ENCODE results near the gene GRIN3A. TPM values are rescaled to one million over a fixed set of nuclear protein-coding genes. Genes with fewer than 3 reads are reported as not detected.
A peak's percentile ranks its signal among the peaks of the same experiment; 100 is the strongest.

GRIN3A gene
- total RNA-seq, result under 1 TPM; 0.12 to 0.45 TPM

DNA sequence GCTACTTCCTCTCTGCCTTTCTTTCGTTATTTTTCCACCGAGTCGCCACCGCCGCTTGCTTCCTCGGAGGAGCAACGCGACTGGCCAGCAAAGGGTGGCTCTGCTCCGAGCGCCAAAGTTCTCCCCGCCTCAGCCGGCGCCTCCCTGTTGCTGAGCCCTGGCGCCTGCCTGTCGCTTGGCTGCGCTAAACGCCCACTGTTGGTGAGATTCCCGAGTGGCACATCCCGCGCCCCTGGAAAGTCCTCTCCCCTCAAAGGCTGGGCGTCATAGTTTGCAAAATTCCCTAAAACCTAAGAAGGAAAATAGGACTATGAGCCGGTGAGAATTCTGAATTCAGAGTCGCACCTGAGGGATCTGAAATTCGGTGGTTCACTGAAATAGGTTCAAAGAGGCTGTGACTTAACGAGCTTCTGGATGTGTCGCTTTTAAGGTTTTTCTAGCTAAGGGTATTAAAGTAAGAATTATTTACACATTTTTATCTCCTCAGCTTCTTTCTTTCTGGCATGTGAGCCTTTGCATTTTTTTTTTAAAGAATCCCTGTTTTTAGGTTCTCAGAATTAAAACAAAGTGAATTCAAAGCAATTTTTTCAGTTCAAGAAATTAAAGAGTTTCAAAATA is at the start of gene GRIN3A:
Gene GRIN3A (minus strand): TSS at position 82 of the 618 bp plus-strand sequence. CDS start 668 bp downstream, outside the sequence.
- H3K27me3 ChIP-seq, result peaks cover 35% of the 10 kb centered on the region
- H3K36me3 ChIP-seq, result no peaks in the 10 kb centered on the region
- H3K9ac ChIP-seq (ENCODE audit: low read depth in 2 of 2, low read length in 2 of 2), result peak within 1 kb of the TSS in 1 of 2 donors; percentile 41
- intact Hi-C loops (cut with DNase I), result no loop called here
- H3K4me1 ChIP-seq, result peaks cover 6% of the 10 kb centered on the region
- DNase-seq, result peak; percentile 30
- no peaks in the 10 kb centered on the region for H3K9me3 ChIP-seq
- no peak within 1 kb of the TSS for H3K27ac ChIP-seq
- TF ChIP-seq, protein P1, sequence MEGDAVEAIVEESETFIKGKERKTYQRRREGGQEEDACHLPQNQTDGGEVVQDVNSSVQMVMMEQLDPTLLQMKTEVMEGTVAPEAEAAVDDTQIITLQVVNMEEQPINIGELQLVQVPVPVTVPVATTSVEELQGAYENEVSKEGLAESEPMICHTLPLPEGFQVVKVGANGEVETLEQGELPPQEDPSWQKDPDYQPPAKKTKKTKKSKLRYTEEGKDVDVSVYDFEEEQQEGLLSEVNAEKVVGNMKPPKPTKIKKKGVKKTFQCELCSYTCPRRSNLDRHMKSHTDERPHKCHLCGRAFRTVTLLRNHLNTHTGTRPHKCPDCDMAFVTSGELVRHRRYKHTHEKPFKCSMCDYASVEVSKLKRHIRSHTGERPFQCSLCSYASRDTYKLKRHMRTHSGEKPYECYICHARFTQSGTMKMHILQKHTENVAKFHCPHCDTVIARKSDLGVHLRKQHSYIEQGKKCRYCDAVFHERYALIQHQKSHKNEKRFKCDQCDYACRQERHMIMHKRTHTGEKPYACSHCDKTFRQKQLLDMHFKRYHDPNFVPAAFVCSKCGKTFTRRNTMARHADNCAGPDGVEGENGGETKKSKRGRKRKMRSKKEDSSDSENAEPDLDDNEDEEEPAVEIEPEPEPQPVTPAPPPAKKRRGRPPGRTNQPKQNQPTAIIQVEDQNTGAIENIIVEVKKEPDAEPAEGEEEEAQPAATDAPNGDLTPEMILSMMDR (IDR thresholded peaks at IDR 0.05), result no peak
- peak within 1 kb of the TSS; percentile 40 for H3K4me3 ChIP-seq

DNA sequence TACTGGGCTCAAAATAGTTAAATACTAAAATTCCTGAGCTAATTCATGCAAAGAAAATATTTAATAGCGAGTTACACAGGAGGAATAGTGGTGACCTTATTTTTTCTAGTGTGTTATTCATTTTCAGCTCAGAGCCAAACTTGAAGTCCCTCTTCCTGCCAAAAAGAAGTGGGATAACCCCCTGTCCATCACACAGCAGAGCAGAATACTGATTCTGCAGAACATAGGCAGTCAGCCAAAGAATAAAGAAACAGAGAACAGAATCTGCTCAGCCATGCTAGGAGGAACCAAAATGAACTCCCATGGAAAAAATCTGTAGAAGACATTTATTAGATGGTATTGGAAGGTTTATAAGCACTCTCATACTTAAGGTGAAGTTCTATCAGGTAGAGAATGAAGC is 49.4 kb upstream of the GRIN3A start:
- no peaks in the 10 kb centered on the region for H3K36me3 ChIP-seq
- no peaks in the 10 kb centered on the region for H3K9me3 ChIP-seq
- H3K27ac ChIP-seq, result no peak overlapping the region
- no peaks in the 10 kb centered on the region for H3K27me3 ChIP-seq
- TF ChIP-seq, protein P1 (IDR thresholded peaks at IDR 0.05), result no peak
- no peak overlapping the region for H3K9ac ChIP-seq (ENCODE audit: low read depth in 2 of 2, low read length in 2 of 2)
- intact Hi-C loops (cut with DNase I), result no loop called here
- no peak overlapping the region for H3K4me3 ChIP-seq
- DNase-seq, result no peak
- no peaks in the 10 kb centered on the region for H3K4me1 ChIP-seq

DNA sequence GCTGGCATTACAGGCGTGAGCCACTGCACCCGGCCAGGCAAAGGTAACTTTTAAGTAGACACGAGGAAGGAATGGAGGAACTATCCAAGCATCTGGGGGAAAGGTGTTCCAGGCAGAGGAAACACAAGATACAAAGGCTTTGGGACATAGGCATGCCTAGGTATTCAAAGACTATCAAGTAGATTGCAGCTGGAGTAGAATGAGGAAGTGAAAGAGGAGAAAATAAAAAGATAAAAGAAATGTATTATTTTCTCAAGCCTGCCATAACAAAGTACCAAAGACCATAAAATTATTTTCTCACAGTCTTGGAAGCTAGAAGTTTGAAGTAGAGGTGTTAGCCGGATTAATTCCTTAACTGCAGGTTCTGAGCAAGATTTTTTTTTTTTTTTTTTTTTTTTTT is 39.9 kb upstream of the GRIN3A start:
- H3K4me1 ChIP-seq, result no peaks in the 10 kb centered on the region
- no peaks in the 10 kb centered on the region for H3K9me3 ChIP-seq
- intact Hi-C loops (cut with DNase I), result no loop called here
- no peaks in the 10 kb centered on the region for H3K27me3 ChIP-seq
- no peaks in the 10 kb centered on the region for H3K36me3 ChIP-seq
- H3K4me3 ChIP-seq, result no peak overlapping the region
- no peak overlapping the region for H3K27ac ChIP-seq
- H3K9ac ChIP-seq (ENCODE audit: low read depth in 2 of 2, low read length in 2 of 2), result no peak overlapping the region
- TF ChIP-seq, protein P1 (IDR thresholded peaks at IDR 0.05), result no peak
- DNase-seq, result no peak

DNA sequence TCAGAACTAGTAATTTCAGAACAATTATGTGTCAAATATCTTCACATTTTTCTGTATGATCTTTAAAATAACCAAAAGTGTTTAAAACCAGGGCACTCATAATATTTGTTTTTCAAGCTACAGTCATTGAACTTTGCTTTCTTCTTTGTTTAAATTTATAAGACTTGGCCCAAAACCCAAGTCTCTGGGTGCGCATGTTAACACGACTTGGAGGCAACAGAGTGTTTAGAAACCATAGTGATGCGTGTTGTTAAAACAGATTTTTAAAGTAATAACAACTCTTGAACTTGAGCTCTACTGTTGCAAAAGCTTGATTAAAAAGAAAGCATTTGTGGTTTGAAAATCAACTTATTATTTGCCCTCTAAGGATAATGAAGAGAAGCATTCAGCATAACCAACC is 26.0 kb upstream of the GRIN3A start:
- H3K36me3 ChIP-seq, result no peaks in the 10 kb centered on the region
- H3K27me3 ChIP-seq, result no peaks in the 10 kb centered on the region
- no peaks in the 10 kb centered on the region for H3K9me3 ChIP-seq
- DNase-seq, result no peak
- TF ChIP-seq, protein P1 (IDR thresholded peaks at IDR 0.05), result no peak
- no peak overlapping the region for H3K27ac ChIP-seq
- intact Hi-C loops (cut with DNase I), result no loop called here
- H3K9ac ChIP-seq (ENCODE audit: low read depth in 2 of 2, low read length in 2 of 2), result no peak overlapping the region
- H3K4me1 ChIP-seq, result no peaks in the 10 kb centered on the region
- H3K4me3 ChIP-seq, result no peak overlapping the region

DNA sequence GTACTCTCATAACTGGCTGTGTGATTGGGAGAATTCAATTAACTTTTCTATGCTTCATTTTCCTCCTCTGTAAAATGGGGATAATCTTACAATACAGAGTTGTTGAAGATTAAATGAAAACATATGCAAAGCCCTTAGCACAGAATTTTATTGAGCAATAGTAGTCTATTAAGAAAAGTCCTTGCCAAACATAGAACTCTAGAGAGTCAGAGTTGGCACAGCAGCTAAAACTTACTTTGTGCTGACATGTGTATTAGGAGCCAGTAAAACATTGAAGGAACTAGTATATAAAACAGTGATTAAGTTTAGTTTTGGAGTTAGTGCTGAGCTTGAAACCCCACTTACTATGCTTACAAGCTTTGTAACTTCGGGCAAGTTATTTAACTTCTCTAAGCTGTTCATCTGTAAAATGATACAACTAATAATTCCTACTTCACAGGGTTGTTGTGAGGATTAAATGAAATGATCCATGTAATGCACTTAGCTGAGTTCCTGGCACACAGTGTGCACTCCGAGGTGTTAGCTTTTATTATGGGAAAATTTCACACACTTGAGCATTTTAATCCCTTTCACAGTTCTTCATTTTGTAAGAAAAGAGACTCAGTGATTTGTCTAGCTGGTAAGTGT is 20.0 kb upstream of the GRIN3A start:
- H3K27ac ChIP-seq, result no peak overlapping the region
- TF ChIP-seq, protein P1 (IDR thresholded peaks at IDR 0.05), result no peak
- H3K4me1 ChIP-seq, result no peaks in the 10 kb centered on the region
- no peaks in the 10 kb centered on the region for H3K27me3 ChIP-seq
- no peaks in the 10 kb centered on the region for H3K36me3 ChIP-seq
- intact Hi-C loops (cut with DNase I), result no loop called here
- H3K9me3 ChIP-seq, result no peaks in the 10 kb centered on the region
- no peak overlapping the region for H3K9ac ChIP-seq (ENCODE audit: low read depth in 2 of 2, low read length in 2 of 2)
- DNase-seq, result no peak
- H3K4me3 ChIP-seq, result no peak overlapping the region

Data from colonic mucosa (tissue), 4 donors.